H9 (cell line): ENCODE measurements around the gene ERF. TPM values are rescaled to one million over a fixed set of nuclear protein-coding genes. Genes with fewer than 3 reads are reported as not detected.
A peak's percentile ranks its signal among the peaks of the same experiment; 100 is the strongest.

Experiments
- DNase-seq: peaks from one replicate; pipeline ENCODE4 v3.0.0-alpha.2; 2017
- H2AFZ ChIP-seq: one replicate; pipeline ENCODE4 v1.6.1; 2013; ENCODE audit warnings: mild to moderate bottlenecking, low read length, control low read depth, moderate library complexity
- H2AK5ac ChIP-seq: 2 replicates; pipeline ENCODE4 v1.6.1; 2013; ENCODE audit warnings: low read length, control low read depth, mixed read lengths; ENCODE audit not compliant: insufficient read length
- H2BK120ac ChIP-seq: one replicate; pipeline ENCODE4 v1.6.1; 2013; ENCODE audit warnings: low read depth, mild to moderate bottlenecking, low read length, control low read depth, inconsistent platforms; ENCODE audit not compliant: poor library complexity, severe bottlenecking
- H2BK12ac ChIP-seq: 2 replicates; pipeline ENCODE4 v1.6.1; 2013; ENCODE audit warnings: low read length, control low read depth, mixed read lengths, low read depth; ENCODE audit not compliant: insufficient read length
- H2BK15ac ChIP-seq: 2 replicates; pipeline ENCODE4 v1.6.1; 2013; ENCODE audit warnings: low read depth, low read length, control low read depth
- H2BK20ac ChIP-seq: one replicate; pipeline ENCODE4 v1.6.1; 2013; ENCODE audit warnings: low read depth, mild to moderate bottlenecking, low read length, control low read depth, inconsistent platforms; ENCODE audit not compliant: poor library complexity, severe bottlenecking
- H2BK5ac ChIP-seq: 2 replicates; pipeline ENCODE4 v1.6.1; 2013; ENCODE audit warnings: low read length, control low read depth, mixed read lengths; ENCODE audit not compliant: insufficient read length
- H3K14ac ChIP-seq: 2 replicates; pipeline ENCODE4 v1.6.1; 2013; ENCODE audit warnings: low read length, control low read depth; ENCODE audit not compliant: insufficient read depth
- H3K18ac ChIP-seq: 2 replicates; pipeline ENCODE4 v1.6.1; 2013; ENCODE audit warnings: low read depth, mild to moderate bottlenecking, mixed read lengths, low read length, control low read depth; ENCODE audit not compliant: insufficient read length
- H3K23ac ChIP-seq: 2 replicates; pipeline ENCODE4 v1.6.1; 2013; ENCODE audit warnings: low read length, control low read depth, mixed read lengths, low read depth; ENCODE audit not compliant: insufficient read length
- H3K23me2 ChIP-seq: 2 replicates; pipeline ENCODE4 v1.6.1; 2013; ENCODE audit warnings: low read depth, mild to moderate bottlenecking, mixed read lengths, low read length, control low read depth; ENCODE audit not compliant: insufficient read length, poor library complexity, severe bottlenecking
- H3K27ac ChIP-seq: 2 replicates; pipeline ENCODE4 v1.5.1; 2013; ENCODE audit warnings: low read length, control low read depth, mixed read lengths, low read depth; ENCODE audit not compliant: insufficient read length
- H3K27me3 ChIP-seq: 2 replicates; pipeline ENCODE4 v1.6.1; 2013; ENCODE audit warnings: low read length, control low read depth, inconsistent platforms; ENCODE audit not compliant: insufficient read depth
- H3K4ac ChIP-seq: 2 replicates; pipeline ENCODE4 v1.6.1; 2013; ENCODE audit warnings: low read depth, mild to moderate bottlenecking, control low read depth, inconsistent platforms, low read length, moderate library complexity
- H3K4me1 ChIP-seq: 2 replicates; pipeline ENCODE4 v1.6.1; 2013; ENCODE audit warnings: low read length, control low read depth, inconsistent platforms; ENCODE audit not compliant: insufficient read depth
- H3K4me2 ChIP-seq: 2 replicates; pipeline ENCODE4 v1.6.1; 2013; ENCODE audit warnings: low read length, control low read depth, mixed read lengths; ENCODE audit not compliant: insufficient read length, insufficient read depth
- H3K56ac ChIP-seq: 2 replicates; pipeline ENCODE4 v1.6.1; 2013; ENCODE audit warnings: low read depth, mild to moderate bottlenecking, mixed read lengths, low read length, control low read depth; ENCODE audit not compliant: insufficient read length
- H3K79me1 ChIP-seq: 2 replicates; pipeline ENCODE4 v1.6.1; 2013; ENCODE audit warnings: low read depth, mild to moderate bottlenecking, moderate library complexity, low read length, control low read depth, inconsistent platforms; ENCODE audit not compliant: insufficient read depth, poor library complexity, severe bottlenecking
- H3K79me2 ChIP-seq: 2 replicates; pipeline ENCODE4 v1.6.1; 2013; ENCODE audit warnings: low read length, control low read depth, inconsistent platforms; ENCODE audit not compliant: insufficient read depth
- H3K9ac ChIP-seq: 2 replicates; pipeline ENCODE4 v1.6.1; 2013; ENCODE audit warnings: low read length, control low read depth, mixed read lengths; ENCODE audit not compliant: insufficient read length; ENCODE audit errors: extremely low read depth
- H3K9me3 ChIP-seq: one replicate; pipeline ENCODE4 v1.6.1; 2013; ENCODE audit warnings: low read depth, low read length, inconsistent platforms; ENCODE audit not compliant: control insufficient read depth
- H3T11ph ChIP-seq: one replicate; pipeline ENCODE4 v1.6.1; 2013; ENCODE audit warnings: mild to moderate bottlenecking, low read length, control low read depth, inconsistent platforms
- H4K20me1 ChIP-seq: one replicate; pipeline ENCODE4 v1.6.1; 2013; ENCODE audit not compliant: control insufficient read depth, insufficient read length, insufficient read depth
- H4K5ac ChIP-seq: 2 replicates; pipeline ENCODE4 v1.6.1; 2013; ENCODE audit warnings: low read depth, mild to moderate bottlenecking, mixed read lengths, low read length, control low read depth; ENCODE audit not compliant: insufficient read length
- H4K8ac ChIP-seq: replicated peaks from 2 replicates; pipeline ENCODE4 v1.6.1; 2013; ENCODE audit warnings: low read length, control low read depth, mixed read lengths, low read depth; ENCODE audit not compliant: insufficient read length
- H4K91ac ChIP-seq: 2 replicates; pipeline ENCODE4 v1.6.1; 2013; ENCODE audit warnings: low read depth, mild to moderate bottlenecking, moderate library complexity, mixed read lengths, low read length, control low read depth; ENCODE audit not compliant: insufficient read length
- H3K27ac Mint-ChIP-seq, 3 experiments: 2 replicates in 2 of 3; 3 replicates in 1 of 3; pipeline ENCODE4 v1.8.0; 2020 to 2021; ENCODE audit warnings: mixed read lengths in 3 of 3, mild to moderate bottlenecking in 1 of 3, moderate library complexity in 1 of 3
- H3K27me3 Mint-ChIP-seq: 2 replicates; pipeline ENCODE4 v1.8.0; 2021; ENCODE audit warnings: low read depth, mild to moderate bottlenecking, moderate library complexity, mixed read lengths
- H3K36me3 Mint-ChIP-seq, 3 experiments: 2 replicates in 2 of 3; 3 replicates in 1 of 3; pipeline ENCODE4 v1.8.0; 2020 to 2021; ENCODE audit warnings: low read depth in 3 of 3, mixed read lengths in 3 of 3; ENCODE audit not compliant: insufficient read depth in 1 of 3
- H3K4me1 Mint-ChIP-seq, 2 experiments: 2 replicates each; pipeline ENCODE4 v1.8.0; 2020; ENCODE audit warnings: mixed read lengths in 2 of 2
- H3K4me3 Mint-ChIP-seq, 2 experiments: 2 replicates in 1 of 2; 3 replicates in 1 of 2; pipeline ENCODE4 v1.8.0; 2020 to 2021; ENCODE audit warnings: mild to moderate bottlenecking in 2 of 2, mixed read lengths in 2 of 2, moderate library complexity in 1 of 2
- H3K9me3 Mint-ChIP-seq, 2 experiments: 2 replicates in 1 of 2; 3 replicates in 1 of 2; pipeline ENCODE4 v1.8.0; 2020; ENCODE audit warnings: mild to moderate bottlenecking in 2 of 2, mixed read lengths in 2 of 2, moderate library complexity in 1 of 2
- CTCF ChIP-seq: fragments of 200-600 bp; sonication (generic); conservative IDR thresholded peaks from 3 replicates; pipeline ENCODE4 v1.8.0; 2021; ENCODE audit warnings: antibody characterized with exemption, mild to moderate bottlenecking
- WGBS: extraction: QIAGEN DNeasy Blood & Tissue Kit; methylation state at CpG from one replicate; pipeline ENCODE4 v1.1.7; 2013; ENCODE audit warnings: missing lambda C conversion rate, low lambda C conversion rate, mixed read lengths; ENCODE audit not compliant: insufficient read length; ENCODE audit errors: extremely low coverage; 5-methylcytosine and 5-hydroxymethylcytosine counted together
- total RNA-seq: library from RNA; stranded (reverse); gene quantifications from 2 replicates; pipeline ENCODE4 v1.2.1, GENCODE V29; 2021

ERF gene
- total RNA-seq, 1 experiment from 2014 or later: 126 TPM

DNA sequence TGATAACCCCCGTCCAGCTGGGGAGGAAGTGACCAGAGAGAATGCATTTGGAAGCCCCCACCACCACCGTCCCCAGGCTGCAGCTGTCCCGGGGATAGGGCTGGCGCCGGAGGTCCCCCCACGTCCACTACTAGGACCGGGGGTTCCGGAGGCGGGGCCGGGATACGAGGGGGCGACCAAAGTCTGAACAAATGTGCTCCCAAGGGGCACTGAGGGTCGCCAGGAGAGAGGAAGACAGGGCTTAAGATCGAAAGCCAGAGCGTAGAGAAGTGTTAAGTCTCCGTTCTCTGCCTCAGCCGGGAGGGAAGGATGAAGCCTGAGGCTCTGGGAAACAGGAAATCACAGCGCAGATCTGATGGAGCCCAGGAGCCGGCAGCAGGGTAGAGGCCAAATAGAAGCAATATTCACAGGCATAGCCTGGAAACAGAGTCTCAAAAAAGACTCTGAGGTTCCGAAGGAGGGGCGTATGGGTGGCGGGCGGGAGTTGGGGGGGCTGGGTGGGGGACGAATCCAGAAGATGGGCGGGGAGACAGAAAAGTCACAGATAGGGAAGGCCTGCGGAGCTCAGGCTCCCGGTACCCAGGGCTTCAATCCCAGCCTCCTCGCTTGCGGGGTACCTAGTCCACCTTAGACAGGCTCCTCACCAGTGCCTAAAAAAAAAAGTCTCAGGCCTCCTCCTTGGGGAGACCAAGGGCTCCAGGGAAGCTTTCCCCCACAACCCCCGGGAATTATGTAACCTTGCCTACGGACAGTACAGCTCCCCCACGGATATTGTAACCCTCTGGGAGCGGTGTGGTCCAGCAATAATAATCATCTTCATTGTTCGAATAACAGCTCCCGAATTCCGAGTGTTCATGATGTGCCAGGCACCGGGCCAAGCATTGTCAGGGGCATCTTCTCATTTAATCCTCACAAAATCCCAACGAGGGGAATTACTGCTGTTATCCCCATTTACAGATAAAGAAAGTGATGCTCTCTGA is 1.1 kb upstream of the ERF start:
- Histone ChIP-seq H3K9ac (peak overlapping the region; percentile 42), H3K4ac (no peak overlapping the region), H2BK20ac (no peak overlapping the region), H4K8ac (no peak overlapping the region), H2BK15ac (no peak overlapping the region), H3K27me3 (no peaks in the 10 kb centered on the region), H3K56ac (no peak overlapping the region), H3K4me1 (peaks cover 6% of the 10 kb centered on the region; the same call in 1 of the 2 replicates), H3T11ph (no peak overlapping the region), H3K14ac (no peak overlapping the region), H2BK12ac (no peak overlapping the region), H3K23me2 (peaks cover 14% of the 10 kb centered on the region), H3K18ac (no peak overlapping the region), H3K27ac (no peak overlapping the region), H2AFZ (no peak overlapping the region), H2BK5ac (no peak overlapping the region), H4K5ac (no peak overlapping the region), H4K20me1 (no peaks in the 10 kb centered on the region), H3K9me3 (no peaks in the 10 kb centered on the region), H3K79me2 (peaks cover 5% of the 10 kb centered on the region; the same call in 1 of the 2 replicates), H3K79me1 (no peaks in the 10 kb centered on the region), H2BK120ac (no peak overlapping the region), H4K91ac (no peak overlapping the region), H3K4me2 (peak overlapping the region; percentile 61), H3K23ac (no peak overlapping the region), H2AK5ac (no peak overlapping the region)
- H3K36me3 Mint-ChIP-seq: peaks cover 2 to 7% (median 4%) of the 10 kb centered on the region in 3 experiments; a peak in 3 of 7 replicates
- WGBS: no CpG with 5 or more reads among the region's 38 CpGs
- H3K9me3 Mint-ChIP-seq: no peaks in the 10 kb centered on the region
- H3K4me1 Mint-ChIP-seq: peaks cover 22 to 31% of the 10 kb centered on the region in 2 experiments
- H3K27ac Mint-ChIP-seq: peak overlapping the region in 2 of 3 experiments; percentile 81 to 94; a peak in 3 of 7 replicates
- peak overlapping the region; percentile 76 to 81 for H3K4me3 Mint-ChIP-seq
- peak; percentile 58 for DNase-seq
- H3K27me3 Mint-ChIP-seq: peaks cover 19% of the 10 kb centered on the region
- no peak for TF ChIP-seq CTCF
